HG03342 (cell line): ENCODE data around the gene COL25A1.

ENCODE experiments used
- ATAC-seq: cut with Tn5 transposase; IDR thresholded peaks from one replicate; pipeline ENCODE4 v1.9.1; 2021; ENCODE audit warnings: mild to moderate bottlenecking, moderate library complexity; ENCODE audit not compliant: unreplicated experiment

Gene COL25A1

DNA sequence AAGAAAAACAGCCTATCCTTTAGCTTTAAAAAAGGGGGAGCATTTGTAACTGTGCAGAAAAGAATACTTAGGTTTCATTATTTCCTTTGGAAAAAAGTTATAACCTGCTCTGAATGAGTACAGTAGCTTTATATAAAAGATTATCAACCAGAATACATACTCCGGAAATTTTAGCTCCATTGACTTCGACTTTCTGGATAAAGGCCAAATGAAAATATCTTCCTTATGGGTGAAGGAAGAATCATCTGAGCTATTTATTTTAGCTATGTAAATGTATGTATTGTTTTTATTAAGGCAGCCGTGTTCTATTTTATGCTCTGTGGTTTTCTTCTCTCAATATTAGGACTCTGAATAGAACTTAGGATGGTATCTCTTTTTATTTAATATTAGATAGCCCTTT lies 470.6 kb downstream of the COL25A1 start:
- no peak for ATAC-seq

DNA sequence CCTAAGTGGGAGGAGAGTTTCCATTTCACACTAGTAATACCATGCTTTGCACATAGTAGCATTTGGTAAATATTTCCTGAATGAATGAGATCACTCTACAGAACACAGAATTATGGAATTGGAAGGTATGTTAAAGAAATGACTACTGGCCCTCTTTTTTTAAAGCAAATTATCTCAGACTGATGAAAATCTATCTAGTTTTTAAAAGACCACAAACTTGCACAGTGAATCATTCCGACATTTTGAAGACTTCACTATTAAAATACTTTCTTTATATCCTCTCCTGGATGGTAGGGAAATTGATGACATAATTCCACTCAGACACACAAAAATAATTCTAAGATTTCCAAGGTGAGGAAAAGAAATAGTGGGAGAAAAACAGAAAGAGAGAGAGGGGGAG lies 471.2 kb downstream of the COL25A1 start:
- ATAC-seq, result no peak

DNA sequence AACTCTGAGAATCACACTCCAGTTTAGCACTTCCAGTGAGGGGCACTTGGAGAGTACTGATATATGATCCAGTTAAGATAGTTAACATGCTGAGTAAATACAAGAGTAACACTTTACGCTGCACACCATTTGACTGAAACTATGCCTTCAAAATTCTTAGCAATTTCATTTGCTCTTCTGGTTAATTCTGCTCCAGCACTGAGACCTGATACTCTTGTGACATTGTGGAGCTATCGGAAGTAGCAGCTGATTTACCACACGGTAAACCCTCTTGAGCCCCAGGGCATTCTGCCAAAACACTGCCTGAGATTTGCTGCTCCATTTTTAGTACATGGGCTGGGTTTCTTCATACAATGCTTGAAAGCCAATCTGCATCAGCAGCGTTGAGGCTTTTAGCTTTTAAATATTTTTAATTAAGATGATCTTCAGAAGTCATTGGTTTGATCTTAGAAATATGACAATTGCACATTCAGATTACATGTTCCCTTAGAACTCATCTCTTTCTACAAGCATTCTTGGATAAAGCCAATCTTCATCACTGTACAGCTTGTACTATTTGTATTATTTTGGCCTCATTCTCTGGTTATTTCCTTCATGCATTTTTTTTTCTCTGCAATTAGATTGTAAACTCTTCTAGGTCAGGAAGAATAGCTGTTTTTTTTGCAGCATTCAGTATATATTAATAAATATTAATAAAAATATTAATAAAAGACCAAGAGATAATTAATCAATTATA lies 471.8 kb downstream of the COL25A1 start:
- peak; percentile 51 for ATAC-seq

DNA sequence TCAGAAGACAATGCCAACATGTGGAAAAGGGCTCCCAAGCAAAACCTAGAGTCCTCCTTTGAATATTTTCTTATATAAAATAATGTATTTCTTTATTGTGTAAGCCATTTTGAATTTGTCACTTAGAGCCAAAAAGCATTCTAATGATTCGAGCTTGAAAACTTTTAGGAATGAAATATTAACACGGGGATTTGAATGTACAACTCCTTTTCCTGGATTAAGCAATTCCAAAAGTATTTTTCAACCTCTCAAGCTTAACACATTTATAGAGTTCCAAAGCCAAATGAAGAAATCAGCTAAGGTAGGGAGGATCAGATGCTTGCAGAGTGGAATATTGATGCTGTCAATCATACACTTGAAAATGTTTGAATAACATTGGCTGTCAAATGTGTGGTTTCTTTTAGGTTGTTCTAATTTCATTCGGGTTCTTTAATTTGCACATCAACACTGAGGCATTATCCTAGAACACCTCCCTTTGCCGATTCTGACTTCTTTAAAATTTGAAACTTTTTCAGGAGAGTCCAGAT lies 472.4 kb downstream of the COL25A1 start:
- ATAC-seq, result no peak

DNA sequence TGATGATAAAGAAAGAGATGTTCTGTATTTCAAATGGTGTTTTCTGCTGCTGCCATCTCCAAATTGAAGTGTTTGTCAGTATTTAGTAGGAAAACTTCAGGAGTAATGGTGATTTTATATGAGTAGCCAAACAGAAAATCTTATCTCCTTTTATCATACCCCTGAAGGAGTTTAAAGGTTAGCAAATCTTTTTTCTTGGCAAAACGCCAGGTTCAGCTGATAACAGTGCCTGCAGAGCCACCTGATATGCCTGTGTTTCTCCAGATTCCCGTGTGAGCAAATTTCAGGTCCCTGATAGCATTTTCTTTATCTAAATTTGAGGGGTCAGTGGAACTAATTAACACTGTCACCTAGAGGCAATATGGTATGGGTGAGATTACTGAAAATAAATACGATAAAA lies 473.8 kb downstream of the COL25A1 start:
- ATAC-seq, result no peak

DNA sequence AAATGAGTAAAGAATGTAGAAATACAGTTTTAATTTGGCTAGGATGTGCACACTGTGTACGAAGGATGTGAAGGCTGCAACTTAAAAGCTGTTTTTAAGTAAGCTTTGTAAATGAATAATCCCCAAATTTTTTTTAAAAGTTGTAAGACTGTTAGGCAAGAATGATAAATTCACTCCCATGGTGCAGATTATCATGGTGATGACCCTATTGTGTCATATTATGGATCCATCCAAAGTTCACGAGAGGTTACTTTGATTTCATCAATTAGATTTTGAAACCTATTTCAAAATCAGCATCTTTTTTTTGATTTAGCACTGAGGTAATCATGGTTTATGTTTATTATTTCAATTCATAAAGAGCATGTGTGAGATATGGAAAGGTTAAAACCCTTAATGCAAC lies 476.7 kb downstream of the COL25A1 start:
- ATAC-seq, result no peak

DNA sequence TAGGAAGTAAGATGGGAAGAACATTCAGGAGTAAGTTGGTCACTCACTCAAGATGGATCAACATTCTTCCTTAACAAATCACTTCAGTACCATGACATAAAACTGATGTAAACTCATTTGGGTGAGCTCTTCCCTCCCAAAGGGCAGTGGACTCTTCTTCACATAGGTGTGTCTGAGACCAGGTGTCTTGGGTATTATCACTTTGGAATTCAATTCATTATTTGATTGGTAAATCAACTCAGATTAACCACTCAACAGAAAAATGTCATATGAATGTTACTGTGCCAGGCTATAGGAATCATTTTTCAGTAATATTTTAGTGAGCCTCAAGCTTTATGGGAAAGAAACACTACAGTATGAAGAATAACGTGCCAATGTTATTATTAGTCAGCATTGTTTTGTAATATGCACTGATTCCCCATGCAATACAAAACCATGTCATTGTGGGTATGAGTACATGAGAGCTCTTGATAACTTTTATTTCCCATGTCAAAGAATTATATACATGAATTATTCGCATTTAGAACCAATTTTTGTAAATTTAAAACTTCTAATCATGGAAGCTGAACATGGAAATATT lies 481.0 kb downstream of the COL25A1 start:
- ATAC-seq, result no peak

DNA sequence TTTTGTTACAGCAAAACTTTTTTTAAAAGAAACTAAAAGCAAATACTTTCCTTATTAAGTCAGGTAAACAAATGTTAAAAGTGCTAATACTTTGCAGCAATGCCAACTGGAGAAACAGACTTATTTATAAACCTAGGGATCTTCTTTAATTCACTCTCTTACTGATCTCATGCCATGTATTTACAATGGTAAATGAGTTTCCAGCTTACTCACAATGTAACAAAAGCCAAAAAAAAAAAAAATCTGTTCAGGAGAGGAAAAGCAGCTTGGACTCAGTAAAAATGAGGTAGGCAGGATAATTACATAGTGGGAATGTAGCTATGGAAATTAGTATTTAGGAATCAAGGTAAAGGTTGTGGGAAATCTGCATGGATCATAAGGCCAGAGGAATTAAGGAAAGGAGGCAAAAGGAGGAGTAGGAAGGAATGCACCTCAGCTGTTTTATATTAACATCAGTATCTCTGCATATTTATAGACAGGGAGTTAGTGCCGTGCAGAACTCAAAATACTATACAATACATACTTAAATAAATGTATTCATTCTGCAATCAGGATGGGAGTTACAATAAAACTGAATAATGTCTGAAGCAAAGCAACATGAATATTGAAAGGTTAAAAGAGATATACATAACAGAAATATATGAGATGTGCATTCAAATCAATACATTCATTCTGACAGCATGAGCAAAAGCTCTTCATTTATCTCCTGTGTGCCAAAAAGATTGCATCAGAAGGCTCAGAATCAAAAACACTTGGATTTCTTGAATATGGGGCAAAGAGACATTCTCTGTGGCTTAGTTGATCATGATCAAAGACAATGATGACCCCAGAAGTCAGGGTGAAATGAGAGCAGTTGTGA lies 481.7 kb downstream of the COL25A1 start:
- ATAC-seq, result no peak

DNA sequence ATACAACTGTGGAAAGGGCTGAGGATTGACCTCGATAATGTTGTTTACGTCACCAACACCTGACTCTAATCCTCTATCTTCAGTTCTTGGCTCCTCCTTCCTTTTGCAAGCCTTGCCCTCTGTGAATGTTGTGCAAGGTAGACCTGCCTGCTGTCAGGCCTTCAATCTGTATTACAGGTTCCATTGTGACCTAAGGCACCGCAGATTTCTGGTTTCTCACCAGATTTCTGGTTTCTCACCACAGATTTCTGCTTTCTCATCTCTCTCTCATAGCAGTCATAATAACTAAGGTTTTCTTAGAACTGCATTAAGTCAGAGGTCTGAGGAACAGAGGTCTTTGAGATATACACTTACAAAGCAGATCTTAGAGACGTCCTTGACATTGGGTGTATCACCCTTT lies 488.1 kb downstream of the COL25A1 start:
- no peak for ATAC-seq

DNA sequence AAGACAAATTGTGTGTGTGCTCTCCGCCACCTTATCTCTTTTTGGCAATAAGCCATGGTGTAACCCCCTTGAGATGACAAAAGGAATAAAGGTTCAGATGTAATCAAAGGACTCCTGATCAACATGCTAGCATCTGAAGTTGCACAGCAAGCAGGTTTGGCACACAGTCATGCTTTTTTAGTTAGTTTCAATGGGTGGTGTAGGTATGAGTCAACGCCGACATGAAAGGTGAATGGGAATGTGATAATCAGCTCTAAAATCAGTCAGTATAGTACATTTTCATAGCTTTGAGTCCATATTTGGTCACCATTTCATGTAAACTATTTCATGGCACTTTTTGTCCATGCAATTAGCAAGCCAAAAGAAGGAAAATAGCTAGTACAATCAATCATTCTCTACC lies 489.2 kb downstream of the COL25A1 start:
- ATAC-seq, result no peak

DNA sequence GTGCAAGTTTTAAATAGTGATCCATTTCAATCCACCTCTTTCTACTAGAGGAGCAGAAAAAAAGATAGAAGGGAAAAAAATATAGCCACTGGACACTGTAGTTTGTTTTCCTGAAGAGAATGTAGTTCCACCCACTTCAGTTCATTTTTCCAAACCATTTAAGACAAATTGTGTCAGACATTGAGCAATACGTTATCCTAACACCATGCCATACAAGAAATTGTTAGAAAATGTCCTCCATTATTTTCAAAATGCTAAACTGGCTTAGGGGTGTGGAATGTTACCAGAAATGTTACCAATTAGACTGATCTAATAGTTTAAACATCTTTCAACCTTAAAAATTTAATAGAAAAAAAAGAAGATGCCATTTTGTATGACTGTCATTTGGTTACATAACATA lies 491.0 kb downstream of the COL25A1 start:
- no peak for ATAC-seq

DNA sequence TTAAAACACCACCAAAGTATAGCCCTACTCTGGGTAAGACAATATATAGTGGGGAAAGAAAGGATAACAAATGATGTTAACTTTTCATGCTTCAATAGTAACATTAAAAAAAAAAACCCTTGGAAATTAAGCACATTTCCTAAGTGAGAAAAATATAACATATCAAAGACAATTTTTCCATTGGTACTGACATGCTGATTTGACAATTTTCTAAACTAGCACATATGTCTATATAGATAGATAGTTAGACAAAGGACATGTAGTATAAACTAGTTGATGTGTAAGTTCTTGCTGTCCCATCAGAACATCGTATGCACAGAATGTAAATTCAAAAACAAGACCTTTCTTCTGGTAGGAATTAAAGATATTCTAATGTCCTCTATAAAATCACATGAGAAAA lies 492.4 kb downstream of the COL25A1 start:
- ATAC-seq, result no peak

DNA sequence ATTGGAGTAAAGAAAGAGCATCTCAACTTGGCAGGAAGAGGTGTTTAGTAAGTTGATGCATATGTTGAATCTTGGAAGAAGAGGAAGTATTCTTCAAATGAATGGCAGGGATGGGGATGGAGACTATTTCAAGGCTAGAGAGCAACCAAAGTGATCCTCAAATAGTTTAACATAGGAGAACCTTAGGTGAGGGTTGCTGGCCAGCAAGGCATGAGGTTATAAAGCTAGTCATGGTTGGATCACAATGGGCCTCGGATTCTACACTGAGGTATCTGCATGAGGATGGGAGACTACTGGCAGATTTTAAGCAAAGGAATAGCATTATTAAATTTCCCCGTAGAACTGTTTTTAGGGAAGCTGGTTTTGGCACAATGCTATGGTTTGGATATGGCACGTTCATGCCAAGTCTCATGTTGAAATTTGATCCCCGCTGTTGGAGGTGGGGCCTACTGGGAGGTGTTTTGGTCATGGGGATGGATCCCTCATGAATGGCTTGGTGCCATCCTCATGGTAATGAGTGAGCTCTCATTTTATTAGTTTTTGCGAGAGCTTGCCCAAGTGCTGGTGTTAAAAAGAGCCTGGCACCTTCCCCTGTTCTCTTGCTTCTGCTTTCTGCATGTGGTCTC lies 497.7 kb downstream of the COL25A1 start:
- ATAC-seq, result no peak

DNA sequence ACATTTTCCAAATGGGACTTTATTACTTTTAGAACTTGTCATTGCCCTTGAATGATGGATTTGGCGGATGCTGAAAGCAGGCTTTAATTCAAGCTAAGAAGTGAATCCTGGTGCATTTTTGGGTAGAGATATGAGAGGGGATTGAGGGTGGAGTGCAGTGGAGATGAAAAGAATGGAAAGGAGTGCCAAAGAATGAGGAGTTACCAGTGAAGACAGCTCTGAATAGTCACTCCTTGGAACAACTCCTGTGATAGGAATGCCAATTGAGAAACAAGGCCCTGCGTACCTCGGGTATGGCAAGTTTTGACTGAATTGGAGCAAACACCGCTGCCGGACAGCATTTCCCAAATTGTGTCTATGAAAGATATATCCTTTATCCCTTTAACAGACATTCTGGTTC lies 503.2 kb downstream of the COL25A1 start:
- ATAC-seq, result no peak

DNA sequence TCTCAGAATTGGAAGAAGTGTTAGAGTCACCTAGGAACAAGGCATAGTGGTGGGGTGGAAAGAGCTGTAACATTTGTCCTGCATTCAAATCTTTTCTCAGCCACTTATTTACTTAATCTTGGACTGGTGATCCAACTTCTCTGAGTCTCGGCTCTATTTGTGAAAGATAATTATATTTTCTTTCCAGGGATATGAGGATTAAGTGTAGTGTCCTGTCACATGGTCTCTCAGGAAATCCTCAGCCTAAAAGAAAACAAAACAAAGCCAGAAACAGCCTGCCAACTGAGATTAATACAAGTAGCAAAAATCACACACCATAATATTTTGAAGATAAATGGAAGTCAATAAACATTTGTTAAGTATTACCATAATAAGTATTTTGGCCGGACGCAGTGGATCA lies 506.3 kb downstream of the COL25A1 start:
- no peak for ATAC-seq

DNA sequence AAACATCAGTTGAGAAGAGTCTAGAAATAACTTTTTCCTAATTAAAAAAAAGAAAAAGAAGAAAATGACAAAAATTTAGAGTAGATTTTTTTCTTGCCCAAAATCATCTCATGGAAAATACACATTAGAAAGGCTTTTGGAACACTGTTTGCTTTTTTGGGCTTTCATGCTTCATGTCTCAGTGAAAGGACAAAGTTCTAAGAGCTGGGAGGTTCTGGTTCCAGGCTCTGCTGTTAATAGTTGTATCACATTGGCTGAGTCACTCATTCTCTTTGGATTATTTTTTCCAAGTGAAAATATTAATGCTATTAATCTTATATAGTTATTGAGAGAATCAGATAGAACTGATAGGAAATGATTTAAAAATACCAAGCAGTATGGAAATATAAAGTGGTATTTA lies 506.7 kb downstream of the COL25A1 start:
- ATAC-seq, result no peak

DNA sequence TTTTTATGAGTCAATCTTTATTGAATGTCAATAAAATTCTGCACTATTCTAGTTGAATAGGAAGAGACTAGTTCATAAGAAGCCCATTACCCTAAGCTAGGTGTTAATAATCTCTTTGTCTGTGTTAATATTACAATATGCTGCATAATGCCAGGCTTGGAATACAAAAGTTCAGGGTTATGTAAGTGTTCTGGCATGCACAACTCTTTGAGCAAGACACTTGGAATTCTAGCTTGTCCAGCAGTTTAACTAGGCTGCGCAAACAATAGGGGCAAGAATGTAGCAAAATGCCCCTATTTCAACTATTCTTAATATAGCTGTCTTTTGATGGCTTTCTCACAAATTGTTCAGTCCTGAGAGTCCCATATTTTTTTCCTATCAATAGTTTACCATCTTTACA lies 508.3 kb downstream of the COL25A1 start:
- no peak for ATAC-seq

DNA sequence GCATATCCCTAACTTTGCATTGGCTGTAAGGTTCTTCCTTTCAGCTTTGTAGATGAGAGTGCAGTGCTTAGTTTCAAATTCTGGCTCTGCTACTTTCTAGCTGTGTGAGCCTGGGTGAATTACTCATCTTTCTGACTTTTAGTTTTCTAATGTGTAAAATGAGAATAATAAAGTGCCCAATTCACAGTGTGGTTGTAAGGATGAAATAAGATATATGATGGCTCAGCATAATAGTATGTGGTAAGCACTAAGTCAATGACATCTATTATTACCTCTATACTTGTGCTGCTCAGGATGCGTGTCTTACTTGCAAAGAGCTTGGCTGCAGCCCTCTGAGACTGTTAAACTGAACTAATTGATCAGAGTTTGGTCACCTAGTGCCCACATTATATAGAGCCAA lies 509.0 kb downstream of the COL25A1 start:
- ATAC-seq, result no peak

DNA sequence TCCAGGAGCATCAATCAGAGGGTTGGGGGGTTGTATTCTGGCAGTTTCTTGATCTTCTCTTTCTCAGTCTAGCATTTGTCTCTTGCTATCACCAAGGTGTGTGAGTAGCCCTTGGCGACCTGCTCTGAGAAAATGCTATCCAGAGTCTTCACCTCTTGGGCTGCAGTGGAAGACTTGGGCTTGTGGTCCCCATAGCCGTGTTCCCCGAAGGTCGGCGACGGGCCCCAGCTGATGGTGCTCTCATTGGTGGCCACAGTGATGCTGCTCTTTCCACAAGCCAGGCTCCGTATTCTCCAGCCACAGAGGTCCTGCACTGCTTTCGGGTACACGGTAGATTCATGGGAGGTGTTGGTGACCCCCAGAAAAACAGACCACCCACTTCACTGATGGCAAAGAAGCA lies 513.7 kb downstream of the COL25A1 start:
- no peak for ATAC-seq

DNA sequence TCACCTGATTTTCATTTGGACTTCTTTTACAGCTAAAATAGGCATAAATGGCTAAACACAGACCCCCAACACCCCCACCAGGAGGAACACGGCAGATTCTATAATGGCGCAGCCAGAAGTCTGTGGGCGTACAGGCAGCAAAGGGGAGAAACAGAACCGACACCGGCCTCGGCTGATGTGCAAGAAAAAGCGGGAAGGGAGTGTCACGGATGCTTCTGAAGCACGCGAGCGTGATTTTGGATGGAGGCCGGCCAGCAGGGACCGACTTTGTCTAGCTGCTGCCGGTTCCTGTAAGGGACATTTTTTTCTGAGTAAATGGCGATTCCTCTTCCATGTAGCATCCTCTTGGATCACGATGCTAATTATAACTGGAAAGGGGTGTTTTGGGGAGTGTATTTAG lies 514.7 kb downstream of the COL25A1 start:
- ATAC-seq, result no peak

DNA sequence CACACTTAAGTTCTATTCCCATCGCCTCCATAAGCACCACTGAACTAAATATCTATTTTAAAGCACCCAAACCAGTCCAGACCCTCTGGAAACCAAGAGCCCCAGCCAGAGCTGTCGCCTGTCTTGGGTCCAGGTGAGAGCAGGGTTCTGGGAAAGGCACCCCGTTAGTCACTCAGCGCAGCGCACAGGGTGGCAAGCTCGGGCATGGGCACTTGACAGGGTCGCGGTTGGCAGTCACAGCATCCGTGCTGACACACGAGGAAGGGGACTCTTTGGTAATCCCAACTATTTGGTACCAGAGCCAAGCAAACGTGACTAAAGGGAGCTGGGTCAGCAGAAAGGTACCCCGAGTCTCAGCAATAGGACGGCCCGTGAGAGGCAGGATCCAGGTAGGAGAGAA lies 515.4 kb downstream of the COL25A1 start:
- ATAC-seq, result no peak
